ENCODE results near the gene AKAP5.

- TF ChIP-seq CTCF (conservative IDR thresholded peaks at IDR 0.05 in 1 of 2, IDR thresholded peaks at IDR 0.05 in 1 of 2; ENCODE audit: extremely low read depth in 1 of 2, insufficient read depth in 1 of 2, low read depth in 1 of 2, low read length in 2 of 2) (no peak), EZH2 (IDR thresholded peaks at IDR 0.05; ENCODE audit: borderline replicate concordance, low read length) (no peak)
Measured at GRCh38 chr14:64504310-64504896, 39.1 kb downstream of the AKAP5 start, which contains the start of gene ZBTB1.
